Body of pancreas (tissue), 4 donors: Measurements from ENCODE around the gene BEGAIN. TPM values are rescaled to one million over a fixed set of nuclear protein-coding genes. Genes with fewer than 3 reads are reported as not detected.

Experiments
- ATAC-seq: fragments of 150-250 bp; one replicate; pipeline ENCODE4 v1.9.1; 2016
- DNase-seq, 4 donors: peaks; one replicate each; pipeline ENCODE4 v3.0.0-alpha.2; 2019
- H3K27ac ChIP-seq, 4 donors: fragments of 200-600 bp; sonication (generic); 1 replicate in 3 of 4; 2 replicates in 1 of 4; pipeline versions ENCODE4 v1.5.1 to v1.6.1; 2016 to 2019; ENCODE audit warnings: mild to moderate bottlenecking in 1 of 4, mixed read lengths in 1 of 4, moderate library complexity in 1 of 4
- H3K27me3 ChIP-seq, 2 donors: fragments of 200-600 bp; sonication (generic); one replicate each; pipeline ENCODE4 v1.6.0; 2016; ENCODE audit warnings: mild to moderate bottlenecking in 1 of 2
- H3K36me3 ChIP-seq, 2 donors: fragments of 200-600 bp; sonication (generic); replicated peaks in 1 of 2; 2 replicates each; pipeline ENCODE4 v1.5.1; 2016; ENCODE audit warnings: low read depth in 2 of 2; ENCODE audit not compliant: insufficient read depth in 1 of 2
- H3K4me1 ChIP-seq: fragments of 200-600 bp; sonication (generic); one replicate; pipeline ENCODE4 v1.6.0; 2016
- H3K4me3 ChIP-seq, 2 donors: fragments of 200-600 bp; sonication (generic); 1 replicate in 1 of 2; 2 replicates in 1 of 2; pipeline ENCODE4 v1.5.1; 2016 to 2019
- H3K9me3 ChIP-seq, 3 donors: fragments of 200-600 bp; sonication (generic); 1 replicate in 2 of 3; 2 replicates in 1 of 3; pipeline ENCODE4 v1.5.1; 2016
- CTCF ChIP-seq, 7 experiments: fragments of 450-650 bp in 4 of 7; fragments of 200-600 bp in 3 of 7; sonication (generic) in 3 of 7; IDR thresholded peaks; one replicate each; pipeline ENCODE4 v1.5.1; 2016 to 2019; ENCODE audit warnings: antibody characterized with exemption in 7 of 7
- POLR2A ChIP-seq, 3 donors: fragments of 450-650 bp; IDR thresholded peaks; one replicate each; pipeline ENCODE4 v1.6.1; 2016; ENCODE audit warnings: antibody characterized with exemption in 3 of 3, mild to moderate bottlenecking in 2 of 3
- WGBS, 2 donors: methylation state at CpG; one replicate each; pipeline ENCODE4 v1.1.5; 2017; 5-methylcytosine and 5-hydroxymethylcytosine counted together
- intact Hi-C: fragments of 100-400 bp; cut with DNase I; formaldehyde crosslinking; loops from one replicate; pipeline ENCODE4 v1.15.1; 2023
- total RNA-seq, 2 donors: library from RNA; depleted of rRNA; stranded (reverse); fragments of >200 nt; gene quantifications; one replicate each; pipeline ENCODE4 v1.1.0, GENCODE V29; 2016

Gene BEGAIN
- total RNA-seq, 2 donors from 2014 or later, result 23.9 to 28.7 TPM

GRCh38 chr14:100589071-100589759 is 2.0 kb upstream of the BEGAIN start:
- peak in 1 of 4 donors; percentile 7 for DNase-seq
- Histone ChIP-seq H3K27me3 (no peaks in the 10 kb centered on the region), H3K27ac (no peak overlapping the region), H3K4me3 (no peak overlapping the region), H3K36me3 (no peaks in the 10 kb centered on the region), H3K9me3 (no peaks in the 10 kb centered on the region), H3K4me1 (peaks cover 13% of the 10 kb centered on the region)
- 74 to 86% methylated on average over 4 to 13 of the region's 13 CpGs for WGBS, 2 donors
- ATAC-seq, result no peak
- TF ChIP-seq CTCF (IDR thresholded peaks at IDR 0.05) (no peak), POLR2A (IDR thresholded peaks at IDR 0.05) (no peak)
- intact Hi-C loops, result no loop called here

GRCh38 chr14:100588671-100589070 is 1.5 kb upstream of the BEGAIN start:
- H3K27me3 ChIP-seq, result no peaks in the 10 kb centered on the region
- TF ChIP-seq CTCF (IDR thresholded peaks at IDR 0.05) (no peak), POLR2A (IDR thresholded peaks at IDR 0.05) (no peak)
- peaks cover 13% of the 10 kb centered on the region for H3K4me1 ChIP-seq
- intact Hi-C loops, result no loop called here
- 52 to 75% methylated on average over 2 to 10 of the region's 10 CpGs for WGBS, 2 donors
- ATAC-seq (no peak), DNase-seq (peak in 1 of 4 donors; percentile 1)
- H3K36me3 ChIP-seq, result no peaks in the 10 kb centered on the region
- H3K9me3 ChIP-seq, result no peaks in the 10 kb centered on the region
- no peak overlapping the region for H3K4me3 ChIP-seq
- no peak overlapping the region for H3K27ac ChIP-seq

GRCh38 chr14:100587763-100588411 is 670 bp upstream of the BEGAIN start:
- TF ChIP-seq POLR2A (IDR thresholded peaks at IDR 0.05) (no peak), CTCF (IDR thresholded peaks at IDR 0.05) (no peak)
- no peaks in the 10 kb centered on the region for H3K9me3 ChIP-seq
- 55 to 75% methylated on average over 7 to 15 of the region's 15 CpGs for WGBS, 2 donors
- no peak overlapping the region for H3K27ac ChIP-seq
- peaks cover 13% of the 10 kb centered on the region for H3K4me1 ChIP-seq
- DNase-seq (peak in 2 of 4 donors; percentile 4 to 7), ATAC-seq (no peak)
- H3K4me3 ChIP-seq, result no peak overlapping the region
- intact Hi-C loops, result no loop called here
- no peaks in the 10 kb centered on the region for H3K36me3 ChIP-seq
- H3K27me3 ChIP-seq, result no peaks in the 10 kb centered on the region

GRCh38 chr14:100586403-100587085 is 673 bp downstream of the BEGAIN start:
- TF ChIP-seq CTCF (IDR thresholded peaks at IDR 0.05), result no peak
- TF ChIP-seq POLR2A (IDR thresholded peaks at IDR 0.05), result peak in 1 of 3 donors; percentile 19
- Histone ChIP-seq H3K36me3 (no peaks in the 10 kb centered on the region), H3K27ac (no peak overlapping the region), H3K4me3 (peak overlapping the region; percentile 21 to 25), H3K4me1 (peaks cover 13% of the 10 kb centered on the region), H3K27me3 (no peaks in the 10 kb centered on the region), H3K9me3 (no peaks in the 10 kb centered on the region)
- WGBS, 2 donors, result 8% methylated on average over 62 of the region's 62 CpGs; no CpG with 5 or more reads in 1 of the 2 donors
- intact Hi-C loops, result no loop called here
- DNase-seq, result peak in 2 of 4 donors; percentile 9 to 28
- peak; percentile 45 for ATAC-seq
